GM23338 (cell line): Measurements from ENCODE around the gene RFX3. TPM values are rescaled to one million over a fixed set of nuclear protein-coding genes. Genes with fewer than 3 reads are reported as not detected.

ENCODE experiments used
- ATAC-seq: fragments of 200-7000 bp; cut with Tn5 transposase; 3 replicates; pipeline ENCODE4 v1.9.1; 2020
- DNase-seq: peaks from one replicate; pipeline ENCODE4 v3.0.0-alpha.2; 2015; ENCODE audit warnings: low spot score
- H2AFZ ChIP-seq: fragments of 200-600 bp; sonication (generic); 2 replicates; pipeline ENCODE4 v1.8.0; 2016; ENCODE audit warnings: antibody characterized with exemption, mild to moderate bottlenecking, moderate library complexity
- H3F3A ChIP-seq: fragments of 200-600 bp; sonication (generic); replicated peaks from 2 replicates; pipeline ENCODE4 v1.8.0; 2017; ENCODE audit warnings: antibody characterized with exemption, mixed run types, low read depth
- H3K27ac ChIP-seq: fragments of 200-600 bp; sonication (generic); 2 replicates; pipeline ENCODE4 v1.6.1; 2016; ENCODE audit warnings: low read depth
- H3K27me3 ChIP-seq: fragments of 200-600 bp; sonication (generic); 2 replicates; pipeline ENCODE4 v1.8.0; 2016; ENCODE audit warnings: mild to moderate bottlenecking, mixed run types, moderate library complexity; ENCODE audit not compliant: insufficient read depth
- H3K36me3 ChIP-seq: fragments of 200-600 bp; sonication (generic); 2 replicates; pipeline ENCODE4 v1.8.0; 2016; ENCODE audit warnings: mild to moderate bottlenecking; ENCODE audit not compliant: insufficient read depth
- H3K4me1 ChIP-seq: fragments of 200-600 bp; sonication (generic); 2 replicates; pipeline ENCODE4 v1.8.0; 2016; ENCODE audit warnings: mild to moderate bottlenecking, moderate library complexity; ENCODE audit not compliant: insufficient read depth
- H3K4me2 ChIP-seq: fragments of 200-600 bp; sonication (generic); 2 replicates; pipeline ENCODE4 v1.7.1; 2017; ENCODE audit warnings: mixed run types
- H3K4me3 ChIP-seq: fragments of 200-600 bp; sonication (generic); 2 replicates; pipeline ENCODE4 v1.6.1; 2016; ENCODE audit warnings: mixed run types
- H3K79me2 ChIP-seq: fragments of 200-600 bp; sonication (generic); replicated peaks from 2 replicates; pipeline ENCODE4 v1.8.0; 2017; ENCODE audit warnings: mild to moderate bottlenecking; ENCODE audit not compliant: insufficient read depth
- H3K9me2 ChIP-seq: fragments of 200-600 bp; sonication (generic); 2 replicates; pipeline ENCODE4 v1.8.0; 2017; ENCODE audit not compliant: insufficient read depth
- H4K20me1 ChIP-seq: fragments of 200-600 bp; sonication (generic); replicated peaks from 2 replicates; pipeline ENCODE4 v1.8.0; 2017; ENCODE audit warnings: mild to moderate bottlenecking; ENCODE audit not compliant: insufficient read depth
- H3K27ac Mint-ChIP-seq: 2 replicates; pipeline ENCODE4 v1.8.0; 2020; ENCODE audit warnings: inconsistent platforms, mild to moderate bottlenecking, moderate library complexity, mixed read lengths
- H3K27me3 Mint-ChIP-seq: 3 replicates; pipeline ENCODE4 v1.8.0; 2022; ENCODE audit warnings: low read depth, mild to moderate bottlenecking, moderate library complexity, mixed read lengths, inconsistent platforms; ENCODE audit not compliant: insufficient read depth, poor library complexity
- H3K36me3 Mint-ChIP-seq: 3 replicates; pipeline ENCODE4 v1.8.0; 2021; ENCODE audit warnings: low read depth, mild to moderate bottlenecking, inconsistent platforms, moderate library complexity, mixed read lengths
- H3K4me1 Mint-ChIP-seq: 3 replicates; pipeline ENCODE4 v1.8.0; 2020; ENCODE audit warnings: mild to moderate bottlenecking, inconsistent platforms, mixed read lengths
- H3K4me3 Mint-ChIP-seq: 3 replicates; pipeline ENCODE4 v1.8.0; 2021; ENCODE audit warnings: moderate library complexity, mild to moderate bottlenecking, inconsistent platforms, mixed read lengths
- H3K9me3 Mint-ChIP-seq: 3 replicates; pipeline ENCODE4 v1.8.0; 2020; ENCODE audit warnings: moderate library complexity, mild to moderate bottlenecking, inconsistent platforms, mixed read lengths
- CREB1 ChIP-seq: fragments of 250-450 bp; sonication (Bioruptor Pico); IDR thresholded peaks from 2 replicates; pipeline ENCODE4 v1.5.0; 2020; ENCODE audit warnings: low read depth, mild to moderate bottlenecking, moderate library complexity
- ETS1 ChIP-seq: IDR thresholded peaks from 2 replicates; pipeline ENCODE4 v1.6.1; 2016; ENCODE audit warnings: antibody characterized with exemption
- EZH2 ChIP-seq: fragments of 200-600 bp; sonication (generic); IDR thresholded peaks from one replicate; pipeline ENCODE4 v1.8.0; 2017; ENCODE audit warnings: antibody characterized with exemption, mild to moderate bottlenecking, low read depth; ENCODE audit not compliant: unreplicated experiment
- EZH2phosphoT487 ChIP-seq: fragments of 200-600 bp; sonication (generic); IDR thresholded peaks from one replicate; pipeline ENCODE4 v1.8.1; 2018; ENCODE audit warnings: antibody characterized with exemption; ENCODE audit not compliant: unreplicated experiment
- JUNB ChIP-seq: IDR thresholded peaks from one replicate; pipeline ENCODE4 v1.6.1; 2016; ENCODE audit warnings: antibody characterized with exemption; ENCODE audit not compliant: unreplicated experiment
- NANOG ChIP-seq: IDR thresholded peaks from 2 replicates; pipeline ENCODE4 v1.6.1; 2016; ENCODE audit warnings: antibody characterized with exemption, borderline replicate concordance
- POLR2AphosphoS5 ChIP-seq: IDR thresholded peaks from 2 replicates; pipeline ENCODE4 v1.6.1; 2016; ENCODE audit warnings: antibody characterized with exemption, low read depth
- STAT1 ChIP-seq: IDR thresholded peaks from one replicate; pipeline ENCODE4 v1.6.1; 2016; ENCODE audit warnings: antibody characterized with exemption; ENCODE audit not compliant: unreplicated experiment
- ZNF114 ChIP-seq: fragments of 250-450 bp; sonication (Bioruptor Pico); IDR thresholded peaks from 2 replicates; pipeline ENCODE4 v1.5.0; 2020; ENCODE audit warnings: mild to moderate bottlenecking, moderate library complexity
- ZNF331 ChIP-seq: fragments of 250-450 bp; sonication (Bioruptor Pico); IDR thresholded peaks from 2 replicates; pipeline ENCODE4 v1.5.0; 2020; ENCODE audit warnings: low read depth, mild to moderate bottlenecking, moderate library complexity
- polyA plus RNA-seq: library from polyadenylated mRNA; unstranded; fragments of >200 nt; fragmentation: Nextera tagmentation; extraction: Ambion mirVana; gene quantifications from 2 replicates; pipeline ENCODE4 v1.2.1, GENCODE V29; 2016
- total RNA-seq: library from RNA; depleted of rRNA; stranded (reverse); fragments of >200 nt; shearing (Covaris generic); gene quantifications from 2 replicates; pipeline ENCODE4 v1.2.3, GENCODE V29; 2014
- TF ChIP-seq, protein P1 (sequence below): fragments of 250-450 bp; sonication (Bioruptor Pico); IDR thresholded peaks from 2 replicates; pipeline ENCODE4 v1.5.0; 2020; ENCODE audit warnings: mild to moderate bottlenecking, moderate library complexity
- TF ChIP-seq, protein P2 (sequence below): IDR thresholded peaks from one replicate; pipeline ENCODE4 v1.6.1; 2018; ENCODE audit warnings: antibody characterized with exemption; ENCODE audit not compliant: unreplicated experiment

Gene RFX3
- total and polyA plus RNA-seq, 2 experiments from 2014 or later: 9.8 to 22.1 TPM

GRCh38 chr9:3451956-3452355 lies 73.8 kb downstream of the RFX3 start:
- no peaks in the 10 kb centered on the region for H3K36me3 ChIP-seq
- ATAC-seq (no peak), DNase-seq (no peak)
- H3K27me3 ChIP-seq: no peaks in the 10 kb centered on the region
- Mint-ChIP-seq H3K4me3 (no peak overlapping the region), H3K36me3 (no peaks in the 10 kb centered on the region), H3K9me3 (no peaks in the 10 kb centered on the region), H3K4me1 (peaks cover 6% of the 10 kb centered on the region; the same call in 2 of the 3 replicates), H3K27me3 (no peaks in the 10 kb centered on the region), H3K27ac (no peak overlapping the region)
- H2AFZ ChIP-seq: no peak overlapping the region
- H3K4me2 ChIP-seq: no peak overlapping the region
- H3K79me2 ChIP-seq: no peaks in the 10 kb centered on the region
- H3K4me3 ChIP-seq: no peak overlapping the region
- no peaks in the 10 kb centered on the region for H3K9me2 ChIP-seq
- H3K4me1 ChIP-seq: 0 out of 2 replicates have a peak, but pooled peaks cover 9% of the 10 kb centered on the region
- no peak for TF ChIP-seq ZNF114
- no peak for TF ChIP-seq POLR2AphosphoS5
- no peak for TF ChIP-seq NANOG
- TF ChIP-seq, protein P1, sequence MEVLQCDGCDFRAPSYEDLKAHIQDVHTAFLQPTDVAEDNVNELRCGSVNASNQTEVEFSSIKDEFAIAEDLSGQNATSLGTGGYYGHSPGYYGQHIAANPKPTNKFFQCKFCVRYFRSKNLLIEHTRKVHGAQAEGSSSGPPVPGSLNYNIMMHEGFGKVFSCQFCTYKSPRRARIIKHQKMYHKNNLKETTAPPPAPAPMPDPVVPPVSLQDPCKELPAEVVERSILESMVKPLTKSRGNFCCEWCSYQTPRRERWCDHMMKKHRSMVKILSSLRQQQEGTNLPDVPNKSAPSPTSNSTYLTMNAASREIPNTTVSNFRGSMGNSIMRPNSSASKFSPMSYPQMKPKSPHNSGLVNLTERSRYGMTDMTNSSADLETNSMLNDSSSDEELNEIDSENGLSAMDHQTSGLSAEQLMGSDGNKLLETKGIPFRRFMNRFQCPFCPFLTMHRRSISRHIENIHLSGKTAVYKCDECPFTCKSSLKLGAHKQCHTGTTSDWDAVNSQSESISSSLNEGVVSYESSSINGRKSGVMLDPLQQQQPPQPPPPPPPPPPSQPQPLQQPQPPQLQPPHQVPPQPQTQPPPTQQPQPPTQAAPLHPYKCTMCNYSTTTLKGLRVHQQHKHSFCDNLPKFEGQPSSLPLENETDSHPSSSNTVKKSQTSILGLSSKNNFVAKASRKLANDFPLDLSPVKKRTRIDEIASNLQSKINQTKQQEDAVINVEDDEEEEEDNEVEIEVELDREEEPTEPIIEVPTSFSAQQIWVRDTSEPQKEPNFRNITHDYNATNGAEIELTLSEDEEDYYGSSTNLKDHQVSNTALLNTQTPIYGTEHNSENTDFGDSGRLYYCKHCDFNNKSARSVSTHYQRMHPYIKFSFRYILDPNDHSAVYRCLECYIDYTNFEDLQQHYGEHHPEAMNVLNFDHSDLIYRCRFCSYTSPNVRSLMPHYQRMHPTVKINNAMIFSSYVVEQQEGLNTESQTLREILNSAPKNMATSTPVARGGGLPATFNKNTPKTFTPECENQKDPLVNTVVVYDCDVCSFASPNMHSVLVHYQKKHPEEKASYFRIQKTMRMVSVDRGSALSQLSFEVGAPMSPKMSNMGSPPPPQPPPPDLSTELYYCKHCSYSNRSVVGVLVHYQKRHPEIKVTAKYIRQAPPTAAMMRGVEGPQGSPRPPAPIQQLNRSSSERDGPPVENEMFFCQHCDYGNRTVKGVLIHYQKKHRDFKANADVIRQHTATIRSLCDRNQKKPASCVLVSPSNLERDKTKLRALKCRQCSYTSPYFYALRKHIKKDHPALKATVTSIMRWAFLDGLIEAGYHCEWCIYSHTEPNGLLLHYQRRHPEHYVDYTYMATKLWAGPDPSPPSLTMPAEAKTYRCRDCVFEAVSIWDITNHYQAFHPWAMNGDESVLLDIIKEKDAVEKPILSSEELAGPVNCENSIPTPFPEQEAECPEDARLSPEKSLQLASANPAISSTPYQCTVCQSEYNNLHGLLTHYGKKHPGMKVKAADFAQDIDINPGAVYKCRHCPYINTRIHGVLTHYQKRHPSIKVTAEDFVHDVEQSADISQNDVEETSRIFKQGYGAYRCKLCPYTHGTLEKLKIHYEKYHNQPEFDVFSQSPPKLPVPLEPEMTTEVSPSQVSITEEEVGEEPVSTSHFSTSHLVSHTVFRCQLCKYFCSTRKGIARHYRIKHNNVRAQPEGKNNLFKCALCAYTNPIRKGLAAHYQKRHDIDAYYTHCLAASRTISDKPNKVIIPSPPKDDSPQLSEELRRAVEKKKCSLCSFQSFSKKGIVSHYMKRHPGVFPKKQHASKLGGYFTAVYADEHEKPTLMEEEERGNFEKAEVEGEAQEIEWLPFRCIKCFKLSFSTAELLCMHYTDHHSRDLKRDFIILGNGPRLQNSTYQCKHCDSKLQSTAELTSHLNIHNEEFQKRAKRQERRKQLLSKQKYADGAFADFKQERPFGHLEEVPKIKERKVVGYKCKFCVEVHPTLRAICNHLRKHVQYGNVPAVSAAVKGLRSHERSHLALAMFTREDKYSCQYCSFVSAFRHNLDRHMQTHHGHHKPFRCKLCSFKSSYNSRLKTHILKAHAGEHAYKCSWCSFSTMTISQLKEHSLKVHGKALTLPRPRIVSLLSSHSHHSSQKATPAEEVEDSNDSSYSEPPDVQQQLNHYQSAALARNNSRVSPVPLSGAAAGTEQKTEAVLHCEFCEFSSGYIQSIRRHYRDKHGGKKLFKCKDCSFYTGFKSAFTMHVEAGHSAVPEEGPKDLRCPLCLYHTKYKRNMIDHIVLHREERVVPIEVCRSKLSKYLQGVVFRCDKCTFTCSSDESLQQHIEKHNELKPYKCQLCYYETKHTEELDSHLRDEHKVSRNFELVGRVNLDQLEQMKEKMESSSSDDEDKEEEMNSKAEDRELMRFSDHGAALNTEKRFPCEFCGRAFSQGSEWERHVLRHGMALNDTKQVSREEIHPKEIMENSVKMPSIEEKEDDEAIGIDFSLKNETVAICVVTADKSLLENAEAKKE (CRISPR knock-in tag): no peak
- TF ChIP-seq JUNB: no peak
- TF ChIP-seq EZH2phosphoT487: no peak
- TF ChIP-seq CREB1 (CRISPR knock-in tag): no peak
- no peak for TF ChIP-seq STAT1
- TF ChIP-seq EZH2: no peak
- TF ChIP-seq ZNF331 (CRISPR knock-in tag): no peak
- no peak for TF ChIP-seq ETS1
- TF ChIP-seq, protein P2, sequence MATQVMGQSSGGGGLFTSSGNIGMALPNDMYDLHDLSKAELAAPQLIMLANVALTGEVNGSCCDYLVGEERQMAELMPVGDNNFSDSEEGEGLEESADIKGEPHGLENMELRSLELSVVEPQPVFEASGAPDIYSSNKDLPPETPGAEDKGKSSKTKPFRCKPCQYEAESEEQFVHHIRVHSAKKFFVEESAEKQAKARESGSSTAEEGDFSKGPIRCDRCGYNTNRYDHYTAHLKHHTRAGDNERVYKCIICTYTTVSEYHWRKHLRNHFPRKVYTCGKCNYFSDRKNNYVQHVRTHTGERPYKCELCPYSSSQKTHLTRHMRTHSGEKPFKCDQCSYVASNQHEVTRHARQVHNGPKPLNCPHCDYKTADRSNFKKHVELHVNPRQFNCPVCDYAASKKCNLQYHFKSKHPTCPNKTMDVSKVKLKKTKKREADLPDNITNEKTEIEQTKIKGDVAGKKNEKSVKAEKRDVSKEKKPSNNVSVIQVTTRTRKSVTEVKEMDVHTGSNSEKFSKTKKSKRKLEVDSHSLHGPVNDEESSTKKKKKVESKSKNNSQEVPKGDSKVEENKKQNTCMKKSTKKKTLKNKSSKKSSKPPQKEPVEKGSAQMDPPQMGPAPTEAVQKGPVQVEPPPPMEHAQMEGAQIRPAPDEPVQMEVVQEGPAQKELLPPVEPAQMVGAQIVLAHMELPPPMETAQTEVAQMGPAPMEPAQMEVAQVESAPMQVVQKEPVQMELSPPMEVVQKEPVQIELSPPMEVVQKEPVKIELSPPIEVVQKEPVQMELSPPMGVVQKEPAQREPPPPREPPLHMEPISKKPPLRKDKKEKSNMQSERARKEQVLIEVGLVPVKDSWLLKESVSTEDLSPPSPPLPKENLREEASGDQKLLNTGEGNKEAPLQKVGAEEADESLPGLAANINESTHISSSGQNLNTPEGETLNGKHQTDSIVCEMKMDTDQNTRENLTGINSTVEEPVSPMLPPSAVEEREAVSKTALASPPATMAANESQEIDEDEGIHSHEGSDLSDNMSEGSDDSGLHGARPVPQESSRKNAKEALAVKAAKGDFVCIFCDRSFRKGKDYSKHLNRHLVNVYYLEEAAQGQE: no peak
- H3F3A ChIP-seq: no peaks in the 10 kb centered on the region
- no peak overlapping the region for H3K27ac ChIP-seq
- H4K20me1 ChIP-seq: no peaks in the 10 kb centered on the region
